HTR-8/SVneo (cell line): ENCODE results near the gene SEPSECS.
"Not testable (repeated sequence)": the region's sequence is repeated elsewhere in the genome, so short reads cannot be mapped to it uniquely, and the experiment has no call there.

ENCODE experiments used
- DNase-seq: peaks from one replicate; pipeline ENCODE4 v3.0.0; 2011; ENCODE audit warnings: low spot score, mixed read lengths; ENCODE audit not compliant: insufficient read length
- FAIRE-seq: peaks from 2 replicates; lab custom pipeline; 2011; peaks lifted over from hg19 to GRCh38; lab: Jason Lieb, UNC

The SEPSECS gene

GRCh38 chr4:25089051-25089763 is 71.0 kb downstream of the SEPSECS start:
- FAIRE-seq (no peak), DNase-seq (no peak)

- DNase-seq (no peak), FAIRE-seq (no peak)
Observed at GRCh38 chr4:25088093-25088952, 71.9 kb downstream of the SEPSECS start.

GRCh38 chr4:25085671-25086070 is 74.6 kb downstream of the SEPSECS start:
- FAIRE-seq (no peak), DNase-seq (no peak)

GRCh38 chr4:25083441-25083840 is 76.8 kb downstream of the SEPSECS start:
- not testable (repeated sequence) for DNase-seq, FAIRE-seq

- DNase-seq (no peak), FAIRE-seq (no peak)
Observed at GRCh38 chr4:25081866-25082471, 78.3 kb downstream of the SEPSECS start.

GRCh38 chr4:25080571-25080970 is 79.7 kb downstream of the SEPSECS start:
- DNase-seq, result no peak
- no peak for FAIRE-seq

- no peak for DNase-seq
- no peak for FAIRE-seq
Observed at GRCh38 chr4:25078523-25078922, 81.7 kb downstream of the SEPSECS start.

GRCh38 chr4:25076625-25077398 is 83.4 kb downstream of the SEPSECS start:
- DNase-seq, result no peak

GRCh38 chr4:25075851-25076250 is 84.4 kb downstream of the SEPSECS start:
- FAIRE-seq, result no peak
- no peak for DNase-seq

More at GRCh38 chr4:25076625-25077398, 83.4 kb downstream of the SEPSECS start:
- no peak for FAIRE-seq

- DNase-seq (no peak), FAIRE-seq (no peak)
Observed at GRCh38 chr4:25075129-25075528, 85.1 kb downstream of the SEPSECS start.

- DNase-seq (no peak), FAIRE-seq (no peak)
Observed at GRCh38 chr4:25070545-25070944, 89.7 kb downstream of the SEPSECS start.
